HG03045 (cell line): ENCODE data around the gene EPHA7.
A peak's percentile ranks its signal among the peaks of the same experiment; 100 is the strongest.

ENCODE experiments used
- ATAC-seq: cut with Tn5 transposase; IDR thresholded peaks from one replicate; pipeline ENCODE4 v1.9.1; 2021; ENCODE audit warnings: mild to moderate bottlenecking, moderate library complexity; ENCODE audit not compliant: unreplicated experiment

The EPHA7 gene

DNA sequence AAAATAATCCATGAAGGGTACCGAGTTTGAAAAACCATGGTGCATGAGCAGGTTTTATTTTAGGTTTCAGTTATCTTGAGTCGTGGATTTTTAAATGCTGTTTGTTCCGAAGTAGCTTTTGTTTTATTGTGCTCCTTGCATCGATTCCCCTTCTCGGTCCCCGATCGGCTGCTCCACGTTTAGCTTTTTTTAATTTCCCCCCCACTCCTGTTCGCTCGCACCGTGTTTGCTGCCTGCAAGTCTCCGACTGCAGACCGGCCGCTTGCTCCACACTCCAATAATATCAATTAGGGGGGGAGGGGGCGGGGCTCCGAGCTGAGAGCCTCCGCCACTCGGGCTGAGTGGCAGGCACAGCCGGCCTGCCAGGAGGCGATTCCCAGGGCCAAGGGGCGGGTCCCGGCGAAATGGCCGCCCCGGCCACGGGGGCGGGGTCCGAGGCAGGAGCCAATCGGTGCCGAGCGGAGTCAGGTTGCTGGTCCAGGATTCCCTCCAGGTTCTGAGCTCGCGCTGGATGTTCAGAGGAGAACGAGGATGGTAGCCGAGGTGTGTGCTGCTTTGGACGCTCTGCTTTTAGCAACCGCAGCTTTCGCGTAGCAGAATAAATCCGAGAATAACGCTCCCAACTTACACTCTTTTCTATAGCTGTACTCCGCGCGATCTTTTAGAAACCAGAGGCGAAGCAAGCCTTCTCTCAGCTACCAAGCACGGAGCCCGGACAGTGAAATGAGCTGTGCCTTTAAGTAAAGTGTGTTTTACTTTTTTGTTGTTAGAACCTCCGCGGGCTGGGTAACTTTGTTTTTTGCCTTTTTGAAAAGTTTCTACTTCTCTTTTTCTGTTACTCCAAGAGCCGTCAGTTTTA is at the start of gene EPHA7:
EPHA7 (minus strand) TSS at position 256 of the 859 bp plus-strand sequence; CDS start at position 38, 218 bp downstream.
- peak; percentile 96 for ATAC-seq

DNA sequence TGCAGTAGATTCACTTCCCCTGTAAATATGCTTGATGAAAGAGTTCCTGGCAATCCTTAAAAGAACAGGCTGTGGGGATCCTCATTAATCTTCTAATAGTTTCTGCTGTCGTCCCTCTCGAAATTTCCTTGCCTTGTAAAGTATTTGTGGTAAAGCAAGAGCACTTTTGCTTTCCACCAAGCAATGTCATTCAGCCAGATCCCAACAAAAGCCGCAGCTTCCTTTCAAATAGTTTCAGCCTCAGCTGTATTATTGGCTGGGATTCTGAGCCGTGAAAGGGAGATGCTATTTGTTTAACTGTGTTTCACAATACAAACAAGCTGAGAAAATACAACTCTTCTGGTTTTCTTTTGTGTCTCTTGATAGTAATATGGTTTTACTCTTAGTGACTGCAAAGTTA is 48.9 kb upstream of the EPHA7 start:
- ATAC-seq: no peak

DNA sequence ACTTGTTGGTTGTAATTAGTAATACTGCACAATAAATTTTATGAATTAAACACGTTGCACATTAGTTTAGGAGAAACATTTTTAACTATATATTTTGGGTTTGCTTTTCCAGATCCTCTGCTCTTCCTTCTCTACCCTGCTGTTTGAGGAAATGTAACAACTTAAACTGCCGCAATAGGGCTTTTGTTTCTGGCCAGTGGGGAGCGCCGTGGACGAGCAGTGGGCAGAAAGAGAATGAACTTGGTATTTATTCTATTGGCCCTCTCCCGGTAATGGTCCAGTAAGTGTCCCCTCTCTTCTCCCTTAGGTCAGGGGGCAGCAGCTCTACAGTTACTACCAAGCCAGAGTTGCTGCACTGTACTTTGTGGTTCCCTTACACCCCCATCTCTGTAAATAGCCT is 35.2 kb upstream of the EPHA7 start:
- no peak for ATAC-seq

DNA sequence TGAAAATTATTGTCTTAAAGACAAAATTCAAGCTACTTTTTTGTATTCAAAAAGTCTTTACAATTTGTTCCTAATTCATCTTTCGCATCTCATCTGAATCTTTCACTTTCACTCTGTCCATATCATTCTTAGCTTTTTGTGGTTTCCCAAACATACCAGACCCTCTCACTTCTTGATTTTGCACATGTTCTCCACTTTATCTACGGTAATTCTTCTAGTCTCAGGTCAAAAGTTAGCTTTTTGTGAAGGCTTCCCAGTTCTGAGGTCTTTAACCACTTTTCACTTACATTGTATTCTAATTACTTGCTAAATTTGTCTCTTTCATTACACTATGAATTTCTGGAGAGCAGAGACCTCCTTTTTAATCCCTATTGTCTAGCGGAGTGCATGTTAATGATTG is 34.6 kb upstream of the EPHA7 start:
- ATAC-seq: peak; percentile 69

DNA sequence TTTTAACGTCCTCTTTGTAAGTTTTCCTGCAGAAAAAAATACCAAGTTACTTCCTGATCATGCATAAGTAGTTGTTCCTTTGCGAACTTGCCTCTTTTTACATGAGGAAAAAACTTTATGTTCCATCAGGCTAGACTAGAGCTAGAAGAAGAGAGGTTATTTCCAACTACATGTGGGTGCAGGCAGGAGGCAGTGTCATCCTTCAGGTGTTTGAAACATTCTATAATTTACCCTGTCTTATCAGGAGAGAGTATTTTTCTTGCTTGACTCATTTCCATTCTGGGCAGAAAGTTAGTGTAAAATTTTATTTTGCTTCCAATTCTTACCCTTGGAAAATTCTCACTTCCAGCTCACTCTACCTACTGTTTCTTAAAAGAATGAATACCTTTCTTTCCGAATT is 28.5 kb upstream of the EPHA7 start:
- no peak for ATAC-seq

DNA sequence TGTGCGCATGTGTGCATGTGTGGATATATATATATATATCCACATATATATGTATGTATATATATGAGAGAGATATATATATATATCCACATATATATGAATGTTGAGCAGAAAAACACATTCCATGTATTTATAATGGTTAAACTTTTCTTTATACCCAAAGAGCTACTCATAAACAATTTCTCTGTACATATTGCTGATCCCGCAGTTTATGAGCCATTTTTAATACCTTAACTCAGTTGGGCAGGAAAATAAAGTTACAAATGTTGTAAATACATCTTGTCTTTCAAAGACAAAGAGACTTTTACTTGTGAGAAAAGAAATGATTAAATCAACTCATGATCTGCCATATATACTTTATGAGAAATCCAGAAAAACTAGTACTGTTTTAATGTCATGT is 18.1 kb upstream of the EPHA7 start:
- ATAC-seq: no peak

DNA sequence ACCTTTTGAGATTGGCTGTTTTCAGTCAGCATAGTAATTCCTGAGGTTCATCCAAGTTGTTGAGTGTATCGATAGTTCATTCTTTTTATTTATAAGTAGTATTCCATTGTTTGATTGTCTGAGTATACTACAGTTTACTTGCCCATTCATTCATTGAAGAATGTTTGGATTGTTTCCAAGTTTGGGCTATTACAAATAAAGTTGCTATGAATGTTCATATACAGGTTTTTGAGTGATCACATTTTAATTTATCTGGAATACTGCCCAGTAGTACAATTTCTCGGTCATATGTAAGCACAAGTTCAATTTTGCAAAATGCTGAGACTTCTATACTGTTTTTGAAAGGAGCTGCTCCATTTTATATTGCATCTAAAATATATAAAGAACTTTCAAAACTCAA is 14.2 kb upstream of the EPHA7 start:
- ATAC-seq: no peak

GRCh38 chr6:93424303-93425064 is 5.1 kb upstream of the EPHA7 start:
- ATAC-seq: no peak

DNA sequence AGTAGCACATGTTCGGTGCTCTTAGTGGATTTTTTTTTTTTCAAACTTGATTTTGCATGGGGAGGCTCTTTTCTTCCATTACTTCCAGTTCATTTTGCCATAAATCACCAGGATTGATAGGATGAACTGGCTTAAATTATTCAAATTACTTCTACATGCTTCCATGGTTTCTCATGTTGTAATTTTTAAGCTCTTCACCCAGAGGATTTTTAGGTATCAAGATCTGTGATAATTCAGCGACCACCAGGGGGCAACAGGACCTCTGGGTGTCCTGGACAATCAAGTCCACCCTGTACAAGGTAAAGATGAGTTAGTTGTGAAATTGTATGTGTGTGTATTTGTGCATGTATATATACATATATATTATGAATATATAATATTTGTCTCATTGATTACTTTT is 4.2 kb upstream of the EPHA7 start:
- ATAC-seq: no peak

DNA sequence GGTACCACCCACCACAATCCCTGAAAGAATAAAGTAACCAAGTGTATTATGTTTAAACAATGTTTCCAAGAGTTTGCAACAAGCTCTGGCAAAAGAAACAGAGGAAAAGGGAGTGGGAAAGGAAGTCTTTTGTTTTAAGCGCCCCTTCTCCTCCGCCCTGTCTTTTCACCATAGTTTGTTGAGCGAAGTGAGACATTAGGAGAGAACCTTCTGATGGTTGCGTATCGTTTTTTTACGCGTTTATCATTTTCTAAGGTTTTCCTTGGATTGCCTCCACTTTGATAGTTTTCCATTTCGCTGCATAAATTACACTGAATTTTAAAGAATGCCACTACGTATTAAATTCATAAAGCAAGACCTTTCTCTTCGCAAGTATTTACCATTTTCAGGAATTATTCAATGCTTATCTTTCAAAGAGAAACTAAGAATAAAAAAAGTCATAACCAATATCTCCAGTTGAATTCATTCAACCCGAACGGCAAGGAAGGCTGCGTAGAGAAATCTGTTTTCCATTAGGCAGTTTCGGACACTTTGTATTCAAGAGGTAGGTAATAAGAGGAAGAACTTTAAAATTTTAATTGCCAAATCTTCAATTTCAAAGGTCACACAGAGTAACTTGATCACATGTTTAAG is 920 bp upstream of the EPHA7 start:
- no peak for ATAC-seq

DNA sequence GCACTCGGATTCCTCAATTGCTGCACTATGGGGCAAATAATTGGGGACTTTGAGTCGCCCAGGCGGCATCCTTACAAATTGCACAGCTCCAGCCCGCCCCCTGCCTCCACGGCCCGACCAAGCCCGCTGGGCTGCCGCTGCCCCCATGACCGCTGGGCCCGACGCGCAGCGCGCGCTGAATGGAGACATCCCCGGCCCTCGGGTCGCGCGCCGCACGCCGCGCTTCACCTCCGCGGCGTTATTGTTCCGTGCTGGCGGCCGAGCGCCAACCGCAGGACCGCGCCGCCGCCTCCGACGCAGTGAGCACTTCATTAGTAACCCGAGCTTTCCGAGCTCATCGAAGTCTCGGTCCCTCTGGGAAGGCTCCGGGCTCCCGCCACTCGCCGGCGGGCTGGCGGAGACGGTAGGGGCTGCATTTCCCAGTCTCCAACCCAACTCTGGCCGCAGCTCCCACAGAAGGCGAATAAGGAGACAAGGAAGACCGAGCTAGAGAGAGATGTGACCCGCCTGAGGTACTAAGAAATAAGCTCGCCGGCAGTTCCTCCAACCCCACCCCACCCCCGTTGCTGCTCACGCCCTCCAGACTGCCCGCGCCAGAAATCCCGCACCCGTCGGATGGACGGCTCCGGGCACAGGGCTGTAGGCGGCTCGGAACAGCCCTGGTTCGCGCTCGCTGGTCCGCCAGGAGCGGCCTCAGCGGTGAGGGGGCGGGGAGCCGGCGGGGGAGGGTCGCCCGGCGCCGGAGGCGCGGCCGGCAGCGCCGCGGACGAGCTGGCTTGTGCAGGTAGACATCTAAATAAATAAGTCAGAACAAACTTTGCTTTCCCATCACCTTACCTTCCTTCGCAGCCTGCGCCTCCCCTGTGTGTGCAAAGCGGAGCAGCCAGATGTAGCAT is 703 bp downstream of the EPHA7 start:
- ATAC-seq: no peak

DNA sequence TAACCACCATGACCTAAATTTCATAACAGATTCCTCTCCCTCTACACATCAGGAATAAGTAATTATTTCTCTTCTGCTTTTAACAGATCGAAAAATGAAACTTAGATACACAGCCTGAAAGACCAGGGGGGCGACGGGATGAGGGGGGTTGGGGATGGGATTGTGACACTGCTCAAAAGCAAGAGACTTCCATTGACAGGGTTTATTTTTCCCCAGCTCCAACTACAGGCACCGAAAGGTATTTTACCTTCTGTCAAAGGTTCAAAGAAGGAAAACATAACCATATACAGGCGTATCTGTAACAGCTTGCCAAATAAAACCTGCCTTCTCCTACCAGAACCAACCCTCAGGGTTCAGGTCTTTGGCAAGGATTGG is 1.3 kb downstream of the EPHA7 start:
- ATAC-seq: no peak

GRCh38 chr6:93417421-93418013 is 1.8 kb downstream of the EPHA7 start:
- no peak for ATAC-seq

DNA sequence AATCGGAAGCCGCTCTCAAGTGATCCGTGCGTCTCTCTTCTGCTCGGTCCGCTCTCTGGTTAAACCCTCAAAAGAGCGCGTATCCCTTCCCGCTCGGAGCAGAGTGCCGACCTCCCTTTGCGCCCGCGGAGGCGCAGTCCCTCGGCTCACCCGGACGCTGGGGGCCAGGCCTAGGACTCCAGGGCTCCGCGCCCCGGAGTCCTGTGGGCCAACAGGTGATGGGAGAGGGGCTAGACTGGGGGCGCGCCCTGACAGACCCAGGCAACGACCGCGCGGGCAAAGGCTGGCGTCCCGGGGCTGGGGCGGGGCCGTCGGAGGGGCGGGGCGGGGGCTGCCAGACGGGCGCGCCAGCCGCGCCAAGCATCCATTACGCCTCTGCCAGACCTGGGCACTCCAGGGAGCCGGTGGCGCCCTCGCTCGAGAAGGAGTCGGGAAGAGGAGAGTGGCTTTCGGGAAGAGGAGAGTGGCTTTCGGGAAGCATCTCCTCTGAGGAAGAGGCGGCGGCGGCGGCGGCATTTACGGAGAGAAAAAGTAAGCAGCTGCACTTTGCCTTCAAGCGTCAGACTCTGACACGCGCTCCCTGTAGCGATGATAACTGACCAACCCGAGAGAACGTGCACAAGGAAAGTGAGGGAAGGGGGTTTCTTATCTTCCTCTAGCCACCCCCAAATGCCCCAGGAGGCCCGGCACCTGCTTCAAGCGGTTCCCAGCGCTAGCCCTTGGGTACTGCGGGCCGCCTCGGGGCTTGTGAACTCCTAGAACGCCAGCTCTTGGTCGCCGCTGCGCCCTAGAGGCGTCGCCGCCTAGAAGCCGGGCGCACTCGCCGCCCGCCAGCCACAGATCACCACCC is 2.6 kb downstream of the EPHA7 start:
- no peak for ATAC-seq

- ATAC-seq: no peak
Observed at GRCh38 chr6:93413190-93413589, 6.2 kb downstream of the EPHA7 start.

- ATAC-seq: no peak
Observed at GRCh38 chr6:93412452-93412851, 6.9 kb downstream of the EPHA7 start.

GRCh38 chr6:93407186-93407585 is 12.2 kb downstream of the EPHA7 start:
- no peak for ATAC-seq

- no peak for ATAC-seq
Observed at GRCh38 chr6:93403390-93403789, 16.0 kb downstream of the EPHA7 start.

- ATAC-seq: no peak
Observed at GRCh38 chr6:93398723-93399122, 20.6 kb downstream of the EPHA7 start.
